Heart right ventricle (tissue), 16 donors: ENCODE data around the gene CCDC188. TPM values are rescaled to one million over a fixed set of nuclear protein-coding genes. Genes with fewer than 3 reads are reported as not detected.

Experiments
- ATAC-seq, 8 donors: fragments of 200-7000 bp; cut with Tn5 transposase; one replicate each; pipeline ENCODE4 v1.9.1; 2020; ENCODE audit warnings: mild to moderate bottlenecking in 8 of 8, moderate library complexity in 8 of 8, moderate number of reproducible peaks in 1 of 8
- DNase-seq, 2 donors: peaks; one replicate each; pipeline ENCODE4 v3.0.0-alpha.2; 2020
- H3K27ac ChIP-seq, 10 donors: fragments of 200-600 bp; sonication (generic) in 2 of 10; one replicate each; pipeline versions ENCODE4 v1.5.0 to v1.8.0; 2020 to 2022; ENCODE audit warnings: mild to moderate bottlenecking in 3 of 10
- H3K27me3 ChIP-seq, 7 donors: fragments of 200-600 bp; one replicate each; pipeline ENCODE4 v1.8.0; 2021 to 2022; ENCODE audit warnings: mild to moderate bottlenecking in 2 of 7
- H3K36me3 ChIP-seq, 9 donors: fragments of 200-600 bp; sonication (generic) in 1 of 9; one replicate each; pipeline versions ENCODE4 v1.5.0 to v1.8.0; 2020 to 2022; ENCODE audit warnings: mild to moderate bottlenecking in 2 of 9
- H3K4me1 ChIP-seq, 9 donors: fragments of 200-600 bp; sonication (generic) in 1 of 9; one replicate each; pipeline versions ENCODE4 v1.5.0 to v1.8.0; 2020 to 2022; ENCODE audit warnings: mild to moderate bottlenecking in 4 of 9
- H3K4me3 ChIP-seq, 10 donors: fragments of 200-600 bp; sonication (generic) in 2 of 10; one replicate each; pipeline versions ENCODE4 v1.5.0 to v1.8.0; 2020 to 2022; ENCODE audit warnings: mild to moderate bottlenecking in 7 of 10, moderate library complexity in 2 of 10
- H3K9me3 ChIP-seq, 11 donors: fragments of 200-600 bp in 10 of 11; sonication (generic) in 2 of 11; one replicate each; pipeline versions ENCODE4 v1.5.0 to v1.8.0; 2013 to 2022; ENCODE audit warnings: mild to moderate bottlenecking in 2 of 11, control low read depth in 1 of 11, moderate library complexity in 1 of 11
- WGBS, 2 donors: extraction: QIAGEN DNeasy Blood & Tissue Kit; methylation state at CpG; one replicate each; pipeline ENCODE4 v1.1.7; 2013; ENCODE audit warnings: inconsistent platforms in 1 of 2; 5-methylcytosine and 5-hydroxymethylcytosine counted together
- intact Hi-C, 10 donors: fragments of 100-400 bp; cut with DNase I; formaldehyde crosslinking; loops; one replicate each; pipeline versions ENCODE4 v1.11.1 to v1.14.2; 2022
- polyA plus RNA-seq, 2 donors: library from polyadenylated mRNA; stranded (reverse); fragments of 200-250 nt; gene quantifications; one replicate each; pipeline ENCODE4 v1.2.3, GENCODE V29; 2013
- total RNA-seq, 10 donors: library from RNA; stranded (reverse); fragmentation: NEBNext Ultra II Directional in 3 of 10; extraction: Animal tissue kit (Norgen Biotek cat#: 25700) in 3 of 10; gene quantifications; one replicate each; pipeline versions ENCODE4 v1.2.1 to v1.2.4, GENCODE V29; 2021 to 2023
- TF ChIP-seq, protein P1 (sequence below), 9 donors: fragments of 200-600 bp; sonication (generic) in 2 of 9; IDR thresholded peaks; one replicate each; pipeline versions ENCODE4 v1.5.0 to v1.8.0; 2021 to 2022; ENCODE audit warnings: antibody characterized with exemption in 9 of 9, mild to moderate bottlenecking in 5 of 9, moderate library complexity in 1 of 9
- donor health status: Arrhythmogenic right ventricular cardiomyopathy.
- donor health status: ischemic (EF 13 %, LVEDD 7.1; RV severe dilation, severe dysfunction).
- donor health status: healthy with polysubstance abuse.
- donor health status: DM: no; HTN: yes; CAD: no.
- donor health status: DM: no; HTN: no; CAD: no.
- donor health status: ischemic (EF 25% LVEDD 6.9; RV normal size, moderate dysfunction).
- donor health status: ischemic (EF 25% LVEDD 5.7; RV mildly dilated, moderate dysfunction).
- donor health status: healthy.
- donor health status: DM: yes; HTN: yes; CAD: no.
- donor health status: Ischemic cardiomyopathy.
- donor health status: ischemic (EF 35%, LVEDD 5.7; RV mildly dilated, moderate dysfunction).
- donor health status: nonischemic (EF 11% LVEDD 7.7; RV severe dilation, severe dysfunction).
- donor health status: DM: yes; HTN: yes; CAD: no.
- donor health status: PGD.
- donor health status: ischemic (EF 29% LVEDD 5.4; RV normal size, mild dysfunction).
- donor health status: nonischemic (EF 23%, LVEDD 6.1; RV moderate dilation, normal function).

Gene CCDC188
- total and polyA plus RNA-seq, 12 donors: 0.15 to 2.3 (median 0.51) TPM; not detected in 3

DNA sequence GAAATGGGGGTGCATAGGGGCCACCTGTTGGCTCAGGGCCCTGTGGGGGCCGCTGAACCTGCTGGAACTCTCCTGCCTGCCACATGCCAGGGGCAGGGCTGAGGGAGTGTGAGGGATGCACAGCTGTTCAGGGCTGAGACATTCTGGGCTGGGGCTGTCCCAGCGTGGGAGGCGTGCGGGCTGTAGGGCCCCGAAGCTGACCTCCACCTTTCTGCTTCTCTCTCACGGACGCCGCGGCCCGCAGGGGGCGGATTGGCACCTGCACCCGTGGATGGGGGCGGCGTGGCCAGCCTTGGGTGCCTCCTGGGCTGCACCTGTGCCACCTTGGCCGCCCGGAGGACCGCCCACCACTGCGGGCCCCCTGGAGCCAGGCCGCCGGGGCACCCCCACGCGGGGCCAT lies 4.1 kb downstream of the CCDC188 start:
- 83 to 87% methylated on average over 20 to 22 of the region's 22 CpGs for WGBS, 2 donors
- TF ChIP-seq, protein P1, sequence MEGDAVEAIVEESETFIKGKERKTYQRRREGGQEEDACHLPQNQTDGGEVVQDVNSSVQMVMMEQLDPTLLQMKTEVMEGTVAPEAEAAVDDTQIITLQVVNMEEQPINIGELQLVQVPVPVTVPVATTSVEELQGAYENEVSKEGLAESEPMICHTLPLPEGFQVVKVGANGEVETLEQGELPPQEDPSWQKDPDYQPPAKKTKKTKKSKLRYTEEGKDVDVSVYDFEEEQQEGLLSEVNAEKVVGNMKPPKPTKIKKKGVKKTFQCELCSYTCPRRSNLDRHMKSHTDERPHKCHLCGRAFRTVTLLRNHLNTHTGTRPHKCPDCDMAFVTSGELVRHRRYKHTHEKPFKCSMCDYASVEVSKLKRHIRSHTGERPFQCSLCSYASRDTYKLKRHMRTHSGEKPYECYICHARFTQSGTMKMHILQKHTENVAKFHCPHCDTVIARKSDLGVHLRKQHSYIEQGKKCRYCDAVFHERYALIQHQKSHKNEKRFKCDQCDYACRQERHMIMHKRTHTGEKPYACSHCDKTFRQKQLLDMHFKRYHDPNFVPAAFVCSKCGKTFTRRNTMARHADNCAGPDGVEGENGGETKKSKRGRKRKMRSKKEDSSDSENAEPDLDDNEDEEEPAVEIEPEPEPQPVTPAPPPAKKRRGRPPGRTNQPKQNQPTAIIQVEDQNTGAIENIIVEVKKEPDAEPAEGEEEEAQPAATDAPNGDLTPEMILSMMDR (IDR thresholded peaks at IDR 0.05): no peak
- H3K9me3 ChIP-seq: no peaks in the 10 kb centered on the region
- H3K36me3 ChIP-seq: peaks cover 0 to 41% (median 0%) of the 10 kb centered on the region in 9 donors
- no peaks in the 10 kb centered on the region for H3K27me3 ChIP-seq
- H3K4me1 ChIP-seq: no peaks in the 10 kb centered on the region
- no peak overlapping the region for H3K27ac ChIP-seq
- ATAC-seq: no peak
- DNase-seq: no peak
- intact Hi-C loops: no loop called here
- H3K4me3 ChIP-seq: no peak overlapping the region

DNA sequence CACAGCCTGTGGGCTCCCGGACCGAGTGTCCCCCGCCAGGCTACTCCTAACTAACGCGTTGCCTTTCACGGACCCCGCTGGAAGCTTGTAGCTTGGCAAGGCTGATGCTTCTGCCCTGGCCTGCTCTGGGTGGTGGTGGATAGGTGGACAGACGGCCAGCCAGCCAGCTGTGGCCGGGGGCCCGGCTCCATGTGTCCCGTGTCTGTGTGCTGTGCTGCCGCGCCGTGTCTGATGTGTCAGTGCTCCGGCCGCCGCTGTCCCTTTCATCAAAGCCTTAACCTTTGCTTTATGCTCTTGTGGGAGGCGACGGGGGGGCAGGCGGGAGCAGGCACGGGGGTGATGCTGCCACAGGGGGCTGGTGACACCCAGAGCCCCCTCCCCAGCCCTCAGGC lies 5.0 kb downstream of the CCDC188 start:
- Histone ChIP-seq H3K27me3 (no peaks in the 10 kb centered on the region), H3K36me3 (peaks cover 0 to 50% (median under 1%) of the 10 kb centered on the region in 9 donors), H3K4me1 (no peaks in the 10 kb centered on the region), H3K4me3 (no peak overlapping the region), H3K9me3 (no peaks in the 10 kb centered on the region), H3K27ac (no peak overlapping the region)
- TF ChIP-seq, protein P1 (IDR thresholded peaks at IDR 0.05): no peak
- 90 to 91% methylated on average over 21 of the region's 21 CpGs for WGBS, 2 donors
- DNase-seq (no peak), ATAC-seq (no peak)
- intact Hi-C loops: no loop called here

- no peaks in the 10 kb centered on the region for H3K27me3 ChIP-seq
- 92 to 94% methylated on average over 22 of the region's 22 CpGs for WGBS, 2 donors
- H3K4me3 ChIP-seq: no peak overlapping the region
- DNase-seq (no peak), ATAC-seq (no peak)
- no peaks in the 10 kb centered on the region for H3K9me3 ChIP-seq
- H3K27ac ChIP-seq: no peak overlapping the region
- intact Hi-C loops: no loop called here
- no peaks in the 10 kb centered on the region for H3K4me1 ChIP-seq
- TF ChIP-seq, protein P1 (IDR thresholded peaks at IDR 0.05): no peak
- H3K36me3 ChIP-seq: peaks cover 0 to 52% (median 5%) of the 10 kb centered on the region in 9 donors
Measured at GRCh38 chr22:20145206-20145831, 5.5 kb downstream of the CCDC188 start.

- no peak for ATAC-seq
- Histone ChIP-seq H3K4me1 (peaks cover 0 to under 1% (median 0%) of the 10 kb centered on the region in 9 donors), H3K27me3 (no peaks in the 10 kb centered on the region), H3K27ac (no peak overlapping the region), H3K4me3 (no peak overlapping the region), H3K9me3 (no peaks in the 10 kb centered on the region), H3K36me3 (peaks cover 0 to 60% (median 7%) of the 10 kb centered on the region in 9 donors)
- intact Hi-C loops: no loop called here
- WGBS, 2 donors: 87 to 88% methylated on average over 19 of the region's 19 CpGs
- DNase-seq: no peak
- TF ChIP-seq, protein P1 (IDR thresholded peaks at IDR 0.05): no peak
Measured at GRCh38 chr22:20143883-20144665, 6.8 kb downstream of the CCDC188 start.
